ENCODE data around the gene ILDR2. TPM values are rescaled to one million over a fixed set of nuclear protein-coding genes. Genes with fewer than 3 reads are reported as not detected.

The ILDR2 gene
- total and polyA plus RNA-seq, 10 of the 15 experiments (the other 5 are each of a cell fraction or from before 2014, with no cell fraction given): 0.05 to 5.3 (median 1.9) TPM

DNA sequence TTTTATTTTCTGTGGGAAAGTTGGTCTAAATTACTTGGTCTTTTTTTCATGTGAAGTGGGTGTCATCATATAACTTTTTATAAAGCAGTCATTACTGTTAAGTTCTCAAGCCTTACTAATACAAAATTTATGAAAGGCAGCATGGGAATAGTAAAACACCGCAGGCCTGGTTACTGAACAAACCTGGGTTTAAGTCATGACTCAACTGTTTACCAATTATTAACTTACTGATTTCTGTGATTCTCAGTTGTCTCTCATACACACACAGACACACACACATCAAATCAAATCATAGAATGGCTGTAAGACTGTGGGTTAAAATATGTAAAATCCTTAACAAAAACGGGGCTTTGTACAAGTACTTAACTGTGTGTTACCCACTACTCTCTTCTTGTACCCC, 28.4 kb upstream of the ILDR2 start:
- ChIA-PET CTCF (no interaction called here), SMC1A (ENCODE audit: uncharacterized antibody, unreplicated experiment) (no interaction called here), POLR2A (no interaction called here), RAD21 (ENCODE audit: unreplicated experiment) (no interaction called here)
- Histone ChIP-seq H3K4me1 (ENCODE audit: control insufficient read depth, insufficient read depth, low read length) (no peaks in the 10 kb centered on the region; the same call in 1 of the 2 replicates), H3K79me2 (ENCODE audit: control insufficient read depth, insufficient read depth, low read length) (no peaks in the 10 kb centered on the region), H3K27ac (ENCODE audit: control insufficient read depth, insufficient read depth) (no peak overlapping the region), H3K4me2 (ENCODE audit: control insufficient read depth, insufficient read depth) (no peak overlapping the region), H3K9ac (ENCODE audit: control insufficient read depth, insufficient read depth, low read length) (no peak overlapping the region), H3K4me3 (no peak overlapping the region), H3K36me3 (ENCODE audit: control insufficient read depth in 2 of 2, insufficient read depth in 2 of 2, low read length in 1 of 2) (no peaks in the 10 kb centered on the region), H3K27me3 (replicated peaks in 1 of 2; ENCODE audit: control insufficient read depth in 2 of 2, insufficient read depth in 2 of 2, low read length in 1 of 2) (no peaks in the 10 kb centered on the region), H3K9me3 (replicated peaks; ENCODE audit: control insufficient read depth, insufficient read depth, low read length) (no peaks in the 10 kb centered on the region; the same call in 2 of the 3 replicates), H4K20me1 (ENCODE audit: control insufficient read depth, insufficient read depth) (no peaks in the 10 kb centered on the region), H2AFZ (ENCODE audit: control insufficient read depth, low read depth, low read length) (no peak overlapping the region)
- in situ Hi-C loops (cut with MboI): no loop called here
- TF ChIP-seq ETV6 (conservative IDR thresholded peaks at IDR 0.05 in 1 of 2, IDR thresholded peaks at IDR 0.05 in 1 of 2; ENCODE audit: borderline replicate concordance in 1 of 2, low read depth in 1 of 2) (no peak), EP300 (IDR thresholded peaks at IDR 0.05; ENCODE audit: borderline replicate concordance in 1 of 2, control insufficient read depth in 1 of 2, low read depth in 2 of 2, low read length in 2 of 2) (no peak), MXI1 (IDR thresholded peaks at IDR 0.05; ENCODE audit: low read depth, low read length) (no peak), KAT2A (conservative IDR thresholded peaks at IDR 0.05; ENCODE audit: control insufficient read depth, low read depth, low read length) (no peak)
- ATAC-seq: no peak
- no TSS peak for BruUV-seq (replicated peaks)
- intact Hi-C loops (cut with micrococcal nuclease; ENCODE audit: unreplicated experiment): no loop called here
- 50% methylated on average over 2 of the region's 2 CpGs for WGBS (ENCODE audit: insufficient coverage, insufficient replicate concordance, low lambda C conversion rate, missing lambda C conversion rate)
- no peak for FAIRE-seq
- no peak for DNase-seq (ENCODE audit: low read depth, low spot score)

DNA sequence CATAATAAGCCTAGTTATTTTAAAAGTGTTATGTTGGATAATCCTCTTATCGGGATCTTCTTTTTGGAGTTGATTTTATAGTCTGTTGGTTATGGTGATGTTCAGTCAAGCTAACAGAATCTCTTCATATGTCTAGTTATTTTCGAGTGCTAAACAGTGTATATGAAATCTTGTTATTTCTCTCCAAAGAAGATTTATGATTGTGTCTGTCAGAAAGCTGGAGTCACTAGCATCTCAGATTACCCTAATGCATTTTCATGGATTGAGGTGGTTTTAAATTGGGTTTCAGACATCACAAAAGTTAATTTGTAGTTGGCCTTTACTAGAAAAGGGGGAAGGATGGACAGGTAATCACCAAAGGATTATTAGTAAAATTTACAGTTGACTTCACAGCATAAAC, 27.0 kb upstream of the ILDR2 start:
- Histone ChIP-seq H3K9ac (ENCODE audit: control insufficient read depth, insufficient read depth, low read length) (no peak overlapping the region), H3K36me3 (ENCODE audit: control insufficient read depth in 2 of 2, insufficient read depth in 2 of 2, low read length in 1 of 2) (no peaks in the 10 kb centered on the region), H3K27ac (ENCODE audit: control insufficient read depth, insufficient read depth) (no peak overlapping the region), H3K27me3 (replicated peaks in 1 of 2; ENCODE audit: control insufficient read depth in 2 of 2, insufficient read depth in 2 of 2, low read length in 1 of 2) (no peaks in the 10 kb centered on the region), H3K4me1 (ENCODE audit: control insufficient read depth, insufficient read depth, low read length) (no peaks in the 10 kb centered on the region; the same call in 1 of the 2 replicates), H3K4me3 (no peak overlapping the region), H4K20me1 (ENCODE audit: control insufficient read depth, insufficient read depth) (no peaks in the 10 kb centered on the region), H3K4me2 (ENCODE audit: control insufficient read depth, insufficient read depth) (no peak overlapping the region), H3K79me2 (ENCODE audit: control insufficient read depth, insufficient read depth, low read length) (no peaks in the 10 kb centered on the region), H2AFZ (ENCODE audit: control insufficient read depth, low read depth, low read length) (no peak overlapping the region), H3K9me3 (replicated peaks; ENCODE audit: control insufficient read depth, insufficient read depth, low read length) (no peaks in the 10 kb centered on the region; the same call in 2 of the 3 replicates)
- TF ChIP-seq GATAD2B (conservative IDR thresholded peaks at IDR 0.05; ENCODE audit: low read depth) (no peak), STAT3 (IDR thresholded peaks at IDR 0.05; ENCODE audit: low read depth, low read length) (no peak), ASH2L (IDR thresholded peaks at IDR 0.05; ENCODE audit: borderline replicate concordance, low read depth) (no peak), PAX5 (IDR thresholded peaks at IDR 0.05; ENCODE audit: borderline replicate concordance, low read depth, low read length) (no peak), HDGF (IDR thresholded peaks at IDR 0.05) (no peak), SMAD1 (IDR thresholded peaks at IDR 0.05; ENCODE audit: low read depth, partially characterized antibody) (no peak), NR2C2 (IDR thresholded peaks at IDR 0.05; ENCODE audit: borderline replicate concordance, control insufficient read depth, insufficient read length, low read depth) (no peak), MEF2A (IDR thresholded peaks at IDR 0.05; ENCODE audit: insufficient read depth, low read depth, low read length) (no peak), FOS (IDR thresholded peaks at IDR 0.05; ENCODE audit: borderline replicate concordance, extremely low read depth, insufficient read length) (no peak)
- 16% methylated on average over 2 of the region's 2 CpGs for WGBS (ENCODE audit: insufficient coverage, insufficient replicate concordance, low lambda C conversion rate, missing lambda C conversion rate)
- ChIA-PET RAD21 (ENCODE audit: unreplicated experiment) (no interaction called here), POLR2A (no interaction called here), CTCF (interaction anchor here (1.1 kb wide), 1 partner anchor 10 kb away, joined by 5 read pairs; no protein-coding TSS in a partner anchor), SMC1A (ENCODE audit: uncharacterized antibody, unreplicated experiment) (no interaction called here)
- DNase-seq (ENCODE audit: low read depth, low spot score) (no peak), ATAC-seq (no peak), FAIRE-seq (no peak)
- intact Hi-C loops (cut with micrococcal nuclease; ENCODE audit: unreplicated experiment): no loop called here
- in situ Hi-C loops (cut with MboI): no loop called here
- no TSS peak for BruUV-seq (replicated peaks)
